SK-MEL-5 (cell line): ENCODE results near the gene TAS2R30. TPM values are rescaled to one million over a fixed set of nuclear protein-coding genes. Genes with fewer than 3 reads are reported as not detected.

ENCODE experiments used
- DNase-seq: peaks from one replicate; pipeline ENCODE4 v3.0.0-alpha.2; 2016; ENCODE audit warnings: low read depth, low spot score
- in situ Hi-C: cut with HindIII; loops from 2 replicates; pipeline ENCODE4 v1.10.0; 2016; ENCODE audit warnings: low sequenced_read_pairs, high pct_unique_total_duplicates, low pct_unique_long_range_greater_than_20kb
- polyA plus RNA-seq, 2 experiments: library from polyadenylated mRNA; depleted of rRNA; stranded (reverse); fragments of >200 nt; gene quantifications; 2 replicates each; pipeline ENCODE4 v1.2.3, GENCODE V29; 2015
- total RNA-seq: library from RNA; depleted of rRNA; stranded (reverse); fragments of >200 nt; shearing (Covaris generic); gene quantifications from 2 replicates; pipeline ENCODE4 v1.2.3, GENCODE V29; 2014; rRNA removed

Gene TAS2R30, protein sequence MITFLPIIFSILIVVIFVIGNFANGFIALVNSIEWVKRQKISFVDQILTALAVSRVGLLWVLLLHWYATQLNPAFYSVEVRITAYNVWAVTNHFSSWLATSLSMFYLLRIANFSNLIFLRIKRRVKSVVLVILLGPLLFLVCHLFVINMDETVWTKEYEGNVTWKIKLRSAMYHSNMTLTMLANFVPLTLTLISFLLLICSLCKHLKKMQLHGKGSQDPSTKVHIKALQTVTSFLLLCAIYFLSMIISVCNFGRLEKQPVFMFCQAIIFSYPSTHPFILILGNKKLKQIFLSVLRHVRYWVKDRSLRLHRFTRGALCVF
- 0.74 and 0.75 TPM in 2 replicates for total RNA-seq
- polyA plus RNA-seq (2015; cell fraction: cytosol; rRNA removed) = not detected in 2 replicates
- polyA plus RNA-seq (2015; cell fraction: nucleus; rRNA removed) = 0.53 and 1.3 TPM in 2 replicates

DNA sequence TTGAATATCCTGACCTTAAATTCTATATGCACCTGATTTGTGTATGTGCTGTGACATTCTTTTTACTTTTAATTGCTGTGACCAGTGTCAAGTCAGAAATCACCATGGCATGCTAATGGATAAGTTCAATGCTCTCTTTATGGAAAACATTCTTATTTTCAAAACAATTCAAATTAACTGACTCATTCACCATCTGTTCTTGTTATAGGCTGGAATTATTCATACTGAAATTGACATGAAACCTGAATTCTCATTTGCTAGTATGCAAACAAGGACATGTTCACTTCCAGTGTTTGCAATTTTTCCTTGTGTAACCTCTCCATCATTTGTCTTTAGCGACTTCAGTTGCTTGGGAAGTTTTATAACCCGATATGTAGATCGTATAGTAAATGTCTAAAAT is at the start of gene TAS2R30:
Gene TAS2R30, minus strand, starts transcription at position 340 of the 400 bp plus-strand sequence. CDS start 400 bp downstream, outside the sequence.
- DNase-seq = no peak
- in situ Hi-C loops = no loop called here

DNA sequence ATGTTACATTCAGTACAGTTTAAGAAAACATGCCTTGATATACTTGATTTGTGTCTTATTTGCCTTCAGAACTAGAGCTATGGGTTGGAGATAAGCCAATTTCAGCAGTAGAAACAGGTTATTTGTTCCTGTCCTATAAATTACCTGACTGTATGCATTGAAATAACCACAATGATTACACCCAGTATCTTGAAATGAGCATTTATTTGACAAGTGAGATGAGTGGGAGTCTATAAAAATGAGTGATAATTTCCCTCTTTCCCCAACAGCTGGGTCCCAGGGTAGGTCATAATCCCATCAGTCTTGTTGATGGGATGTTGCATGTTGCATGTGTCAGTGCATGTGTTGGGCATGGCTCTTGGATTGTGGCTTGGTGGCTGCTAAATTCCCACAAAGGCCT is 48.6 kb upstream of the TAS2R30 start:
- in situ Hi-C loops = no loop called here
- no peak for DNase-seq

DNA sequence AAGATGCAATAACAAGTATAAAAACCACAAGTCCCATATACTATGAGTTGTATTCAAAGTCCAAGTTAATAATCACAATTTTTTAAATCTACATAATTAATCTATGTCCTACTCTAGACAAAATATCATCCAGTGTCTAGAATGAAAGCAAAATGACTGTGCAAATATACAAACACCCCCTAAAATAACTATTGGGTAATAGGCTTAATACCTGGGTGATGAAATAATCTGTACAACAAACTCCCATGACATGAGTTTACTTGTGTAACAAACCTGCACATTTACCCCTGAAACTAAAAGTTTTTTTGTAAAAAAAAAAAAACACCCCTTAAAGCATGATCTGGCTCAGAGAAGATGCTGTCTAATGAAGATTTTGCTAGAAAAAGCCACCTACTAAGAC is 48.1 kb upstream of the TAS2R30 start:
- in situ Hi-C loops = no loop called here
- DNase-seq = no peak

DNA sequence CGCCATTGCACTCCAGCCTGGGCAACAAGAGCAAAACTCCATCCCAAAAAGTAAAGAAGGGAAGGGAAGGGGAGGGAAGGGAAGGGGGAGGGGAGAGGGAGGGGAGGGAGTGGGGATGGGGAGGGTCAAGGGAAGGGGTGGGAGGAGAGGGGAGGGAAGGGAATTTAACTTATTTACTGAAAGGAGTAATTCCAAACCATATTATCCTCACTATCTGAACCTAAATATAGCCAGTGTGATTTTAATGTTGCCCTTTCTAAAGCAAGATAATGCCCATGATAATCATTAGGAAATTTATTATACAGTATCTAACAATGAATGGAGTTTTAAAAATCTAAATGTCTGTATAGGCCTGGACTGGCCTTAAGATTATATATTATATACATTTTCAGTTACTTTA is 43.8 kb upstream of the TAS2R30 start:
- in situ Hi-C loops = no loop called here
- DNase-seq = no peak

DNA sequence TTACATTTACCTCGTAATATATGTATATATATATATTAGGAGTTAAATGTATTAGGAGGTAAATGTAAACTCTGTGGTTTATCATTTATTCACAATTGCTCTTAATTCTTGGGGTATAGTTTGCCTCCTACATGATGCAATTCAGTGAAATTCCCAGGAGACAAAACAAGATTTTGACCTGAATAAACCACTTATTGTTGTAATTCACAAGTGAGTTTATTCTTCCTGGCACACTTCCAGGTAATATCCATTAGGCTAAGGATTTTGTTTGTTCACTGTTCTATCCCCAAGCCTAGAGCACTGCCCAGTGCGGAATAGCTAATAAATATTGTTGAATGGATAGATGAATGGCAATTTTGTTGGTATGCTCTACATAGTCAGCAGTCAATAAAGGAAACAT is 39.6 kb upstream of the TAS2R30 start:
- in situ Hi-C loops = no loop called here
- DNase-seq = peak; percentile 69

DNA sequence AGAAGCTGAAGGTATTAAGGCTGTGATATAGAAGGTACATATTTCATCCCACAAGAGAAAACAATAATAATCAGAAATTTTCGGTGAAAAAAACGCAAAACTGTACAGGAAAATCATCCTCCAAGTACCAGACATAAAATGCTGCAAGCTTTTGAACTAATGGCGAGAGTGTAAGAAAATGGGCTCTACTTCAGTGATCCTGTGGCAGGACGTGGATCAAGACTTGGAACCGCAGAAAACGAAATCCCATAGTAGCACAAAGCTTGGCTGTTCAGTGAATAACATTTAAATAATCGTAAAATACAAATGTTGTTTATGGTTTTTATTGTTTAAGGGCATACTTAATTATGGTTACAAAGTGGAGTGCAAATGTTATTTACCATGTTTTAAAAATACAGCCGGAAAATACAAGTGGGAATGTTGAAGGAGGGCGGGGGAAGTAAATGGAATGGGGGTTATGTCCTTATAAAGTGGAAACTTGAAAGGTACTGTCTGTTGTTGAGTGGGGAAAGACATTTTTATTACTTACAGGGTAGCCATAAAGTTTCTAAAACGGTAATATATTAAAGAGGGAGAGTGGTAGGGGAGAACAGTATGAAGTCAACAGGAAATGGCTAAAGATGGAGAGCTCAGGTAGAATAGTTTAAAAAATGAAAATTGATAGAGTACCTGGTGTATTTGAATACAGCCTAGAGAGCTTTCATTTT is 37.7 kb upstream of the TAS2R30 start:
- peak; percentile 20 for DNase-seq
- in situ Hi-C loops = no loop called here

DNA sequence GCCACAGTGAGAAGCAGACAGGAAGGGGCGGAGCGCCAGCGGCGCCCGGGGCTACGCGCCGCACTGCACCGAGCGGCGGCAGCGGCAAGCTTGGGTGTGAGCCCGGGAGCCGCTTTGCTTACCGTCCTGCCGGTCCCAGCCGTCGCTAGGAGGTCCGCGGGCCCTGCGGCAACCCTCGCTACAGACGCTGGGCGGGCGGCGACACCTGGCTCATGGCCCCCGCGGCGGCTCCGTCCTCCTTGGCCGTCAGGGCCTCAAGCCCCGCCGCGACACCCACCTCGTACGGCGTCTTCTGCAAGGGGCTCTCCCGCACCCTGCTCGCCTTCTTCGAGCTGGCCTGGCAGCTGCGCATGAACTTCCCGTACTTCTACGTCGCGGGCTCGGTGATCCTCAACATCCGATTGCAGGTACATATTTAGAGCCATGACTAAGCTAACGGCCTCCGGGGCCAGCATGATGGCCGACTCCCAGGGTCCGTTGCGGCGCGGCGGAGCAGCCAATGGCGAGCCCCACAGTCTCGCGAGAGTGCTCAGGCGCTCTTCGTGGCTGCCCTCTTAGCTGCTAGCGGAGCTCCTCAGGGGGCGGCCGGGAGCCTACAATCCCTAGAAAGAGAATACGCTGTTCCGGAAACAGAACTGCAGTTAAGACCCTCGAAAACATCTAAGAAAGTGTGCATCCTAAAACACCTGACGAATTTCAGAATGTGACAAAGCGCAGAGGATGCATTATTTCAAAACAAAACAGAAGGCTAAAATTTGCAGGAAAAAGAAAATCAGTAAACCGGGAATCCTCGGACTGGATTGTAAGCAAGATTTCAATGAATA is 36.9 kb upstream of the TAS2R30 start, which contains the start of gene SMIM10L1:
Gene SMIM10L1, plus strand, starts transcription at position 50 of the 824 bp plus-strand sequence. Its CDS starts 163 bp downstream, at position 213.
- in situ Hi-C loops = no loop called here
- DNase-seq = peak; percentile 95

DNA sequence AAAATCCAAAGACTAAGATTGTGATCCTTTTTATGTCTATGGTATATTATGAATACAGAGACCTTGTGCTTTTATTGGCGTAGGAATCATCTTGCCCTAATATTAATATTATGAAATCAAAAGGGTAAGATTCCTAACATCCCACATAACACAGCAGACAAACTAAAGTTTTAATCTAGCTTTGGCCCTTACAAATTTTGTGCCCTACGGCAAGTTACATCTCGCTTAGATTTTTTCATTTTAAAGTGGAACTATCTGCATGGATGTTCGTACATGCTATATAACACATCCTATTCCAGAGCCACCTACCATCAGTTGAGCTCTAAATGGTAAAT is 36.3 kb upstream of the TAS2R30 start:
- no peak for DNase-seq
- in situ Hi-C loops = no loop called here

DNA sequence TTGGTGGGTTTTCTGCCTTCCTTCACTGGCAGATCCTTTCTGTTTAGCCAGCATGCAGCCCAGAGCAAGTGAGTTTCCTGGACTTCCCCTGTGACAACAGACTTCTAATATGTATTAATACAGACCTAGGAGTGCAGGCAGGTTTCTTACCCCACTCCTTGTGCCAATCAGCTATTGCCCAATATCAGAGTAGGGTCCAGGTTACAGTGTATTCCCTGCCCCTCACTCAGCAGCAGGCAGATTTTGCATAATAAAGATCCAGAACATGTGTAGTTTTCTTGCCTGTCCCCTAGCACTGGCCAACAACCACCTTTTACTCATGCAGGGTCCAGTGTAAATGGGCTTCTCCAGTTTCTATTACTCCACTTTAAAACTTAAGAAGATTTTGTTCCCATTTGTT is 31.9 kb upstream of the TAS2R30 start:
- no peak for DNase-seq
- in situ Hi-C loops = no loop called here

DNA sequence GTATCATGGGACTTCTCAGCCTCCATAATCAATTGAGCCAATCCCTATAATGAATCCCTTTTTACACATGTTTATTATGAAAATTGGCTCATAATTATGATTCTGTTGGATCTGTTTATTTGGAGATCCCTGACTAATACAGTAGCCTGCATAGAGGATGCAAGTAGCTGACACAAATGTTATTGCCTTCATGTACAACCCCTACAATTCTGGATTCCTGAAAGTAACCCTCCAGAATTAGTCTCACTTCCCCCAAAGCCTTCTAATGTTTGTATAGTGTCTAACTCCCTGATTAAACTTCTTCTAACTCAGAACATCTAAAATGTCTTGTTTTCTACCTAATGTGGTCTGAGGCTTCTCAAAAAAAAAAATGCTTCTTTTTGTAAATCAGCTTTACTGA is 29.9 kb upstream of the TAS2R30 start:
- DNase-seq = no peak

DNA sequence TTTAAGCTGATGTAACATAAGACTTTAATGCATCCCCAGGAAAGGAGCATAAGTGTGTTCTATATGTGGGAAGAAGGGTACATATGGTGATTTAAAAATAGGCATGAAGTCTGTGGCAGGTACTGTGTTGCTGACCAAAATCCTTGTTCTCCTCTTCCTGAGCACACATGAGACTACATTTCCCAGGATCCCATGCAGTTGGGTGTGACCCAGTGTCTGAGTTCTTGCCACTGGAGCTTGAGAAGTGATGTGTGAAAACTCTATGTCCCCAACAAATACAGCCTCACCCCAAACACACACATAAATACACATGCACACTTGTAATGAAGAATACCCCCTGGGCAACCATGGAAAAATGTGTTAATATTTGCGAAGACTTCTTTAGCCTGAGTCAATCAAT is 28.1 kb upstream of the TAS2R30 start:
- in situ Hi-C loops = no loop called here

More for the DNA sequence above, 29.9 kb upstream of the TAS2R30 start:
- in situ Hi-C loops = no loop called here

DNA sequence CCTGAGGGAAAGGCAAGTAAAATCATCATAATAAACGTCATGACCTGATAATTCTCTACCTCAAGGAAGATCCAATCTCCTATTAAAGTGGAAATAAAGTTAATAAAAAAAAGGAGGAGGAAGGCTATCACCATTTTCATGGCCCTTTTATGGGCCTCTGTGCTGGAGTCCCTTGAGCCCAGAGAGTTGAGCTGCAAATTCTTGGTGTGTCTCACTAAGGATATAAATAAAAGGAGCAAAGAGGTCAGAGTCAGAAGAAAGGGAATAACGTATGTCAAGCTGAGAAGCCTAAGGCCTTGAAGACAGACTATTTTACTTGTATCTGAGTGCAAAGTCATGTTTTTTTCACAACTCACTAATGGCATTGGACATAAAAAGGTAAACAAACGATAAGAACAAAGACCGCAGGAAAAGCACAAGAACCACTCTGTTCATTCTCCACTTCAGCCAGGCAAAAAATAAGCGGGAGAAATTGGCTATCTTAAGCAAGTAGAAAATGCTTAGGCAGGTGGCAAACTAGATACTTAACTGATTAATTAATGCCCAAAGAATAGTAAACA is 24.5 kb upstream of the TAS2R30 start:
- in situ Hi-C loops = no loop called here

More for the DNA sequence above, 28.1 kb upstream of the TAS2R30 start:
- DNase-seq = peak; percentile 20

DNA sequence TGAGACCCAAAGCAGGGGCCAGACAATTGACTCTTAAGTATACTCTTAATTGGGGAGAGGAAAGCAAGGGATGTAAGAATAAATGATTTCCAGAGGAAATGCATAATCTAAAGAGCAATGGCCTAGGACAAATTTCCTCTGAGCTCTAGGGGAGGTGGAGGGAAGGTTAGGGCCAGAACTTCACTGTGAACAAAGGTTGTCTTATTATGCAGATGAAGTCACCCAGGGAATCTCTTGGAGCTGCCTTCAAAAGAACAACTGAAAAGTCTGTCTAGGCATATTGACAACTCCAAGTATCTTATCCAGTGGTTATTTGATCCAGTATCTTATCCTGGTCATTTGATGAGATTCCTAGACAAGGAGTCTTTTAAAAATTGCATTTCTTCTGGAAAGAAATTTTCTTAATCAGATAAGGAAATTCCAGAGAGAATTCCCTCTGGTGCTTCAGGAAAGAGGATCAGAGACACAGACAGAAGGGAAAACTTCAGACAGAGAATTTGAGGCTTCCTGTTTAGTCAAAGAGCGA is 20.0 kb upstream of the TAS2R30 start:
- in situ Hi-C loops = no loop called here
- no peak for DNase-seq

More for the DNA sequence above, 24.5 kb upstream of the TAS2R30 start:
- no peak for DNase-seq

DNA sequence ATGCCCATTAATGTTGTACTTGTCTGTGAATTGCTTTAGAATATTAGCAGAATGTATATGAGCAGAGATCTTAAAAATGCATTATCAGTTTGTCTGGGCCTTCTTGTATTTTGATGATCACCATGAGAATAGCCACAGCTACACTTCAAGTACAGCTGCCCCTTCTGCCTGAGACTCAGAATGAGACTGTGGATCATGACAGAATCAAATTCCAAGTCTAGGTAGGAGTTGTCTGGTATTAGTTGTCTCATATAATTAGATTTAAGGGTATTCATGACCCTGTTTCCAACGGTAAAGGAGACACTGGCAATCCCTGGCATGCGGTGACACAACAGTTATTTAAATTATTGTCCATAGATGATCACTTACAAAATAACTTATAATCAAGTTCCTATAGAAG is 18.3 kb upstream of the TAS2R30 start:
- in situ Hi-C loops = no loop called here

DNA sequence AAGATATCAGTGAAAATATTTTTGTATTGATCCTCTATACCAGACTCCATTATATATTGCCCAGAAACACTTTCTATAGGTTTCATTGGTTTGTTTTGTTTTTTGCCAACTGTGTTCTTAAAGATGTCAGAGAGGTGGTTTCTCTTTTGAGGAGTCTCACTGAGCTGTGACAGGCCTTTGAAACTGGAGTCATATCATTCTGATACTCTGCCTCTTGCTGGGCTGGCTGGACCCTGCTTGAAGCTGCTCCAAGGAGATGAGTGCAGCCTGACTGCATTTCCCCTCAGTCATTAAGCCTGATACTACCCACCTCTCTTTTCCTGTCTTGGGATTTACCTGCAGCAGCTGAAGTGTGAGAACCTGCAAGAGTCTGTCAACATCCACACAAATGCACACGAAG is 16.4 kb upstream of the TAS2R30 start:
- no peak for DNase-seq
- in situ Hi-C loops = no loop called here

More for the DNA sequence above, 18.3 kb upstream of the TAS2R30 start:
- DNase-seq = no peak

DNA sequence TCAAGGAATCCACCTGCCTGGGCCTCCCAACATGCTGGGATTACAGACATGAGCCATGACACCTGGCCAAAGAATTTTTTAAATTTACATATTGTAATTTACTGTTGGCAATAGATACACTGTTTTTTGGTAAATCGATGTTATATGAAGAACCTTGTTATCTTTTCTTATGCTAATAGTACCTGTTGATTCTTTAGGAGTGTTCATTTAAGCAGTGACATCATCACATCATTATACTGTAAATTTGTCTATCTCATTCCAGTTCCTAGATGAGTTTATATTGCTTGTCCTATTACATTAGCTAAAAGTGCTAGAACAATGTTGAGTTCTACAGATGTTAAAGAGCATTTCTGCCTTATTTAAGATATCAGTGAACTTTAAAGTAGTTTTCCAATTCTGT is 13.0 kb upstream of the TAS2R30 start:
- no peak for DNase-seq

DNA sequence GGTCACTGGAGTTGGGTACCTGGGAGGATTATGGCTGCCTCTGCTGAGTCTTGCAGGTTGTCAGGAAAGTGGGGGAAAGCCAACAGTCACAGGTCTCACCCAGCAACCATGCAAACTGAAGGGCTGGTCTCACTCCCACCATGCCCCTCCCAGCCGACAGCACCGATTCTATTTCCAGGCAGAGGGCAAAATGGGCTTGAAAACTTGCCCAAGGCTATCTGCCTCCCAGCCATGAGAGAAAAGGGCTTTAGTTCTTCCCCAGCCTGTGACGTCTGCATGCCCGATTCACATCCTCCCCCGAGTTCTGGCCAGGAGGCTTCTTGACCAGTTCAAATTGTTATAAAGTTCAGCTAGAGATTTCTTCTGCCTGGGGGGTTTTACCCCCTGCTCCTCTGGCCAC is 9.9 kb upstream of the TAS2R30 start:
- DNase-seq = no peak
- in situ Hi-C loops = no loop called here

More for the DNA sequence above, 13.0 kb upstream of the TAS2R30 start:
- in situ Hi-C loops = no loop called here
